Amniotic epithelial cell (primary cell): ENCODE measurements around the gene NDUFA13.
"Not testable (repeated sequence)": the region's sequence is repeated elsewhere in the genome, so short reads cannot be mapped to it uniquely, and the experiment has no call there.

ENCODE experiments used
- DNase-seq: peaks from one replicate; pipeline ENCODE4 v3.0.0-alpha.2; 2010; ENCODE audit warnings: low read depth

Gene NDUFA13

GRCh38 chr19:19515642-19516519, at the start of gene NDUFA13:
NDUFA13 (plus strand) TSS chr19:19516225; CDS start chr19:19516239, 14 bp downstream.
- peak; percentile 85 for DNase-seq

- DNase-seq = peak; percentile 47
Observed at GRCh38 chr19:19468424-19469050, 47.5 kb upstream of the NDUFA13 start.

- no peak for DNase-seq
Observed at GRCh38 chr19:19470579-19470978, 45.4 kb upstream of the NDUFA13 start.

- no peak for DNase-seq
Observed at GRCh38 chr19:19471682-19472081, 44.3 kb upstream of the NDUFA13 start.

- DNase-seq = not testable (repeated sequence)
Observed at GRCh38 chr19:19472106-19472505, 43.9 kb upstream of the NDUFA13 start.

GRCh38 chr19:19475015-19475765, 40.8 kb upstream of the NDUFA13 start:
- no peak for DNase-seq

- no peak for DNase-seq
Observed at GRCh38 chr19:19475849-19476828, 39.9 kb upstream of the NDUFA13 start.

- DNase-seq = no peak
Observed at GRCh38 chr19:19477705-19478383, 38.2 kb upstream of the NDUFA13 start.

- no peak for DNase-seq
Observed at GRCh38 chr19:19480688-19481087, 35.3 kb upstream of the NDUFA13 start.

GRCh38 chr19:19482809-19483596, 33.0 kb upstream of the NDUFA13 start:
- no peak for DNase-seq

GRCh38 chr19:19485161-19485997, 30.6 kb upstream of the NDUFA13 start:
- peak; percentile 48 for DNase-seq

GRCh38 chr19:19485998-19486290, 30.1 kb upstream of the NDUFA13 start:
- DNase-seq = no peak

- DNase-seq = no peak
Observed at GRCh38 chr19:19486343-19487076, 29.5 kb upstream of the NDUFA13 start.

- no peak for DNase-seq
Observed at GRCh38 chr19:19487077-19487949, 28.7 kb upstream of the NDUFA13 start.

GRCh38 chr19:19487950-19488874, 27.8 kb upstream of the NDUFA13 start:
- DNase-seq = peak; percentile 58
